GM23338 (cell line): Measurements from ENCODE around the gene HTR3E. TPM values are rescaled to one million over a fixed set of nuclear protein-coding genes. Genes with fewer than 3 reads are reported as not detected.
"Not testable (repeated sequence)": the region's sequence is repeated elsewhere in the genome, so short reads cannot be mapped to it uniquely, and the experiment has no call there.

ENCODE experiments used
- ATAC-seq: fragments of 200-7000 bp; cut with Tn5 transposase; 3 replicates; pipeline ENCODE4 v1.9.1; 2020
- DNase-seq: peaks from one replicate; pipeline ENCODE4 v3.0.0-alpha.2; 2015; ENCODE audit warnings: low spot score
- H2AFZ ChIP-seq: fragments of 200-600 bp; sonication (generic); 2 replicates; pipeline ENCODE4 v1.8.0; 2016; ENCODE audit warnings: antibody characterized with exemption, mild to moderate bottlenecking, moderate library complexity
- H3F3A ChIP-seq: fragments of 200-600 bp; sonication (generic); replicated peaks from 2 replicates; pipeline ENCODE4 v1.8.0; 2017; ENCODE audit warnings: antibody characterized with exemption, mixed run types, low read depth
- H3K27ac ChIP-seq: fragments of 200-600 bp; sonication (generic); 2 replicates; pipeline ENCODE4 v1.6.1; 2016; ENCODE audit warnings: low read depth
- H3K27me3 ChIP-seq: fragments of 200-600 bp; sonication (generic); 2 replicates; pipeline ENCODE4 v1.8.0; 2016; ENCODE audit warnings: mild to moderate bottlenecking, mixed run types, moderate library complexity; ENCODE audit not compliant: insufficient read depth
- H3K36me3 ChIP-seq: fragments of 200-600 bp; sonication (generic); 2 replicates; pipeline ENCODE4 v1.8.0; 2016; ENCODE audit warnings: mild to moderate bottlenecking; ENCODE audit not compliant: insufficient read depth
- H3K4me1 ChIP-seq: fragments of 200-600 bp; sonication (generic); 2 replicates; pipeline ENCODE4 v1.8.0; 2016; ENCODE audit warnings: mild to moderate bottlenecking, moderate library complexity; ENCODE audit not compliant: insufficient read depth
- H3K4me2 ChIP-seq: fragments of 200-600 bp; sonication (generic); 2 replicates; pipeline ENCODE4 v1.7.1; 2017; ENCODE audit warnings: mixed run types
- H3K4me3 ChIP-seq: fragments of 200-600 bp; sonication (generic); 2 replicates; pipeline ENCODE4 v1.6.1; 2016; ENCODE audit warnings: mixed run types
- H3K79me2 ChIP-seq: fragments of 200-600 bp; sonication (generic); replicated peaks from 2 replicates; pipeline ENCODE4 v1.8.0; 2017; ENCODE audit warnings: mild to moderate bottlenecking; ENCODE audit not compliant: insufficient read depth
- H3K9me2 ChIP-seq: fragments of 200-600 bp; sonication (generic); 2 replicates; pipeline ENCODE4 v1.8.0; 2017; ENCODE audit not compliant: insufficient read depth
- H4K20me1 ChIP-seq: fragments of 200-600 bp; sonication (generic); replicated peaks from 2 replicates; pipeline ENCODE4 v1.8.0; 2017; ENCODE audit warnings: mild to moderate bottlenecking; ENCODE audit not compliant: insufficient read depth
- H3K27ac Mint-ChIP-seq: 2 replicates; pipeline ENCODE4 v1.8.0; 2020; ENCODE audit warnings: inconsistent platforms, mild to moderate bottlenecking, moderate library complexity, mixed read lengths
- H3K27me3 Mint-ChIP-seq: 3 replicates; pipeline ENCODE4 v1.8.0; 2022; ENCODE audit warnings: low read depth, mild to moderate bottlenecking, moderate library complexity, mixed read lengths, inconsistent platforms; ENCODE audit not compliant: insufficient read depth, poor library complexity
- H3K36me3 Mint-ChIP-seq: 3 replicates; pipeline ENCODE4 v1.8.0; 2021; ENCODE audit warnings: low read depth, mild to moderate bottlenecking, inconsistent platforms, moderate library complexity, mixed read lengths
- H3K4me1 Mint-ChIP-seq: 3 replicates; pipeline ENCODE4 v1.8.0; 2020; ENCODE audit warnings: mild to moderate bottlenecking, inconsistent platforms, mixed read lengths
- H3K4me3 Mint-ChIP-seq: 3 replicates; pipeline ENCODE4 v1.8.0; 2021; ENCODE audit warnings: moderate library complexity, mild to moderate bottlenecking, inconsistent platforms, mixed read lengths
- H3K9me3 Mint-ChIP-seq: 3 replicates; pipeline ENCODE4 v1.8.0; 2020; ENCODE audit warnings: moderate library complexity, mild to moderate bottlenecking, inconsistent platforms, mixed read lengths
- EZH2 ChIP-seq: fragments of 200-600 bp; sonication (generic); IDR thresholded peaks from one replicate; pipeline ENCODE4 v1.8.0; 2017; ENCODE audit warnings: antibody characterized with exemption, mild to moderate bottlenecking, low read depth; ENCODE audit not compliant: unreplicated experiment
- JUNB ChIP-seq: IDR thresholded peaks from one replicate; pipeline ENCODE4 v1.6.1; 2016; ENCODE audit warnings: antibody characterized with exemption; ENCODE audit not compliant: unreplicated experiment
- NANOG ChIP-seq: IDR thresholded peaks from 2 replicates; pipeline ENCODE4 v1.6.1; 2016; ENCODE audit warnings: antibody characterized with exemption, borderline replicate concordance
- POLR2AphosphoS5 ChIP-seq: IDR thresholded peaks from 2 replicates; pipeline ENCODE4 v1.6.1; 2016; ENCODE audit warnings: antibody characterized with exemption, low read depth
- ZNF462 ChIP-seq: fragments of 250-450 bp; sonication (Bioruptor Pico); IDR thresholded peaks from 2 replicates; pipeline ENCODE4 v1.5.0; 2020; ENCODE audit warnings: mild to moderate bottlenecking, moderate library complexity
- polyA plus RNA-seq: library from polyadenylated mRNA; unstranded; fragments of >200 nt; fragmentation: Nextera tagmentation; extraction: Ambion mirVana; gene quantifications from 2 replicates; pipeline ENCODE4 v1.2.1, GENCODE V29; 2016
- total RNA-seq: library from RNA; depleted of rRNA; stranded (reverse); fragments of >200 nt; shearing (Covaris generic); gene quantifications from 2 replicates; pipeline ENCODE4 v1.2.3, GENCODE V29; 2014

The HTR3E gene
- total and polyA plus RNA-seq, 2 experiments from 2014 or later: not detected

- no peak for TF ChIP-seq ZNF462 (CRISPR knock-in tag)
Measured at GRCh38 chr3:184068344-184068743, 28.5 kb upstream of the HTR3E start (continued).

- H3K4me3 Mint-ChIP-seq, H3K27me3 Mint-ChIP-seq, H3K79me2 ChIP-seq, H3K9me2 ChIP-seq, DNase-seq, ATAC-seq, H3K27ac Mint-ChIP-seq, H3K4me1 Mint-ChIP-seq, H4K20me1 ChIP-seq, H3K4me3 ChIP-seq, H3K4me1 ChIP-seq, H3K36me3 Mint-ChIP-seq, H3K4me2 ChIP-seq, H3F3A ChIP-seq, H3K27ac ChIP-seq, H3K36me3 ChIP-seq, H3K27me3 ChIP-seq, H2AFZ ChIP-seq: not testable (repeated sequence)
- peaks cover 15% of the 10 kb centered on the region for H3K9me3 Mint-ChIP-seq
Measured at GRCh38 chr3:184071142-184071541, 25.7 kb upstream of the HTR3E start.

- peaks cover 2% of the 10 kb centered on the region for H3K27me3 Mint-ChIP-seq
- peaks cover 6% of the 10 kb centered on the region for H3K4me1 Mint-ChIP-seq
- no peak overlapping the region for H3K4me3 Mint-ChIP-seq
- Histone ChIP-seq H2AFZ (peak overlapping the region; percentile 4; the same call in 1 of the 2 replicates), H3F3A (no peaks in the 10 kb centered on the region), H3K36me3 (no peaks in the 10 kb centered on the region), H4K20me1 (no peaks in the 10 kb centered on the region), H3K27ac (no peak overlapping the region), H3K9me2 (peaks cover 7% of the 10 kb centered on the region; the same call in 1 of the 2 replicates), H3K4me3 (no peak overlapping the region), H3K4me2 (no peak overlapping the region), H3K79me2 (no peaks in the 10 kb centered on the region), H3K27me3 (no peaks in the 10 kb centered on the region), H3K4me1 (no peaks in the 10 kb centered on the region)
- H3K9me3 Mint-ChIP-seq: peaks cover 13% of the 10 kb centered on the region
- no peak overlapping the region for H3K27ac Mint-ChIP-seq
- no peaks in the 10 kb centered on the region for H3K36me3 Mint-ChIP-seq
- no peak for ATAC-seq
- DNase-seq: peak; percentile 18
- no peak for TF ChIP-seq JUNB
- TF ChIP-seq EZH2: no peak
- no peak for TF ChIP-seq POLR2AphosphoS5
- no peak for TF ChIP-seq ZNF462 (CRISPR knock-in tag)
- no peak for TF ChIP-seq NANOG
Measured at GRCh38 chr3:184073621-184074020, 23.2 kb upstream of the HTR3E start.
